CD4-positive, alpha-beta T cell (primary cell): ENCODE measurements around the gene SLC27A4. TPM values are rescaled to one million over a fixed set of nuclear protein-coding genes. Genes with fewer than 3 reads are reported as not detected.

Source experiments
- ATAC-seq: fragments of 200-7000 bp; cut with Tn5 transposase; one replicate; pipeline ENCODE4 v1.10.0; 2022; ENCODE audit warnings: mild to moderate bottlenecking; ENCODE audit not compliant: poor library complexity
- CTCF ChIA-PET: fragments of 350-600 bp; sonication (Branson Sonifier 250); formaldehyde crosslinking; loops from one replicate; lab custom pipeline; 2021; ENCODE audit warnings: antibody characterized with exemption, inconsistent platforms; lab: Charles Lee
- POLR2A ChIA-PET: fragments of 350-600 bp; sonication (Branson Sonifier 250); formaldehyde crosslinking; loops from one replicate; lab custom pipeline; 2021; ENCODE audit warnings: antibody characterized with exemption, inconsistent platforms; lab: Charles Lee
- DNase-seq, 14 experiments: peaks; one replicate each; pipeline ENCODE4 v3.0.0-alpha.2; 2013 to 2020; ENCODE audit warnings: mixed read lengths in 2 of 14
- H3K27ac ChIP-seq, 2 donors: one replicate each; pipeline versions ENCODE4 v1.5.1 to v1.7.0; 2013; ENCODE audit warnings: low read length in 2 of 2, low read depth in 1 of 2, mild to moderate bottlenecking in 1 of 2
- H3K27me3 ChIP-seq, 2 experiments: 1 replicate in 1 of 2; 2 replicates in 1 of 2; pipeline versions ENCODE4 v1.6.1 to v1.7.0; 2013; ENCODE audit warnings: low read length in 2 of 2, control low read depth in 1 of 2, mild to moderate bottlenecking in 1 of 2, moderate library complexity in 1 of 2; ENCODE audit not compliant: insufficient read depth in 2 of 2, control insufficient read depth in 1 of 2
- H3K36me3 ChIP-seq: one replicate; pipeline ENCODE4 v1.6.1; 2013; ENCODE audit warnings: low read length, control low read depth; ENCODE audit not compliant: insufficient read depth
- H3K4me1 ChIP-seq: one replicate; pipeline ENCODE4 v1.6.1; 2013; ENCODE audit warnings: low read length, control low read depth; ENCODE audit not compliant: insufficient read depth
- H3K4me3 ChIP-seq: one replicate; pipeline ENCODE4 v1.5.1; 2013; ENCODE audit warnings: mild to moderate bottlenecking, low read length, moderate library complexity
- H3K9me3 ChIP-seq, 2 experiments: 1 replicate in 1 of 2; 2 replicates in 1 of 2; pipeline versions ENCODE4 v1.6.1 to v1.7.0; 2013; ENCODE audit warnings: low read length in 2 of 2, mild to moderate bottlenecking in 2 of 2, control low read depth in 1 of 2, moderate library complexity in 1 of 2; ENCODE audit not compliant: control insufficient read depth in 1 of 2, insufficient read depth in 1 of 2
- H3K27ac Mint-ChIP-seq: one replicate; pipeline ENCODE4 v1.8.0; 2020; ENCODE audit warnings: mixed read lengths
- H3K27me3 Mint-ChIP-seq: one replicate; pipeline ENCODE4 v1.8.0; 2021; ENCODE audit warnings: mixed read lengths
- H3K36me3 Mint-ChIP-seq: one replicate; pipeline ENCODE4 v1.8.0; 2021; ENCODE audit warnings: low read depth, mixed read lengths
- H3K4me1 Mint-ChIP-seq: one replicate; pipeline ENCODE4 v1.8.0; 2021; ENCODE audit warnings: low read depth, mixed read lengths
- H3K4me3 Mint-ChIP-seq: one replicate; pipeline ENCODE4 v1.8.0; 2020; ENCODE audit warnings: mild to moderate bottlenecking, mixed read lengths
- H3K9me3 Mint-ChIP-seq: one replicate; pipeline ENCODE4 v1.8.0; 2020; ENCODE audit warnings: mixed read lengths
- CTCF ChIP-seq: fragments of 200-600 bp; IDR thresholded peaks from one replicate; pipeline ENCODE4 v1.8.0; 2022; ENCODE audit warnings: antibody characterized with exemption, mild to moderate bottlenecking
- intact Hi-C, 2 experiments: fragments of 100-400 bp; cut with DNase I in 1 of 2; cut with micrococcal nuclease in 1 of 2; formaldehyde crosslinking; loops; one replicate each; pipeline versions ENCODE4 v1.15.1 to v1.9.0; 2023 to 2025; cut with DNase I, micrococcal nuclease
- total RNA-seq, 174 experiments: library from RNA in 2 of 174; stranded (reverse) in 2 of 174; gene quantifications; one replicate each; pipeline ENCODE4 v1.2.3 and lab custom pipeline; 2021 to 2026

The SLC27A4 gene
- total RNA-seq, 2 experiments from 2014 or later, result 2.2 to 3.1 TPM

- H3K9me3 ChIP-seq, result no peaks in the 10 kb centered on the region
- TF ChIP-seq CTCF, result no peak
- intact Hi-C loops, result no loop called here
- DNase-seq (no peak), ATAC-seq (no peak)
- Mint-ChIP-seq H3K27me3 (no peaks in the 10 kb centered on the region), H3K27ac (no peak overlapping the region), H3K9me3 (no peaks in the 10 kb centered on the region), H3K4me3 (no peak overlapping the region), H3K36me3 (peaks cover 40% of the 10 kb centered on the region), H3K4me1 (peaks cover 1% of the 10 kb centered on the region)
- peaks cover 48% of the 10 kb centered on the region for H3K36me3 ChIP-seq
- no peak overlapping the region for H3K27ac ChIP-seq
- peaks cover 3% of the 10 kb centered on the region for H3K4me1 ChIP-seq
- H3K27me3 ChIP-seq, result no peaks in the 10 kb centered on the region
- POLR2A ChIA-PET, result no interaction called here
- no peak overlapping the region for H3K4me3 ChIP-seq
- CTCF ChIA-PET, result no interaction called here
Measured at GRCh38 chr9:128316421-128316820, 23.9 kb upstream of the SLC27A4 start.

GRCh38 chr9:128317629-128318028 is 22.7 kb upstream of the SLC27A4 start:
- Mint-ChIP-seq H3K4me3 (no peak overlapping the region), H3K4me1 (peaks cover 13% of the 10 kb centered on the region), H3K36me3 (peaks cover 48% of the 10 kb centered on the region), H3K27ac (no peak overlapping the region), H3K9me3 (no peaks in the 10 kb centered on the region), H3K27me3 (no peaks in the 10 kb centered on the region)
- Histone ChIP-seq H3K9me3 (no peaks in the 10 kb centered on the region), H3K4me3 (no peak overlapping the region), H3K36me3 (peaks cover 45% of the 10 kb centered on the region), H3K4me1 (peaks cover 11% of the 10 kb centered on the region), H3K27ac (no peak overlapping the region), H3K27me3 (no peaks in the 10 kb centered on the region)
- DNase-seq (no peak), ATAC-seq (no peak)
- TF ChIP-seq CTCF, result no peak
- intact Hi-C loops, result no loop called here
- CTCF ChIA-PET, result no interaction called here
- POLR2A ChIA-PET, result no interaction called here

GRCh38 chr9:128321343-128321742 is 19.0 kb upstream of the SLC27A4 start:
- intact Hi-C loops, result loop anchor here in 1 of 2 experiments (5.0 to 10.0 kb wide), 4 partner anchors 129 to 466 kb away; partner anchors contain the start of genes CIZ1, ODF2, PTGES2 and TBC1D13
- H3K27me3 ChIP-seq, result no peaks in the 10 kb centered on the region
- no peaks in the 10 kb centered on the region for H3K27me3 Mint-ChIP-seq
- H3K27ac ChIP-seq, result no peak overlapping the region
- ChIA-PET POLR2A (interaction anchor here (1.0 to 2.2 kb wide), 2 partner anchors 20 to 45 kb away, joined by 4 to 8 read pairs; partner anchors contain the start of genes GOLGA2 and SWI5), CTCF (interaction anchor here (1.5 kb wide), 1 partner anchor 20 kb away, joined by 5 read pairs; no protein-coding TSS in a partner anchor)
- H3K9me3 ChIP-seq, result no peaks in the 10 kb centered on the region
- no peaks in the 10 kb centered on the region for H3K9me3 Mint-ChIP-seq
- no peak overlapping the region for H3K4me3 Mint-ChIP-seq
- DNase-seq (no peak), ATAC-seq (no peak)
- H3K4me3 ChIP-seq, result peak overlapping the region; percentile 80
- H3K4me1 Mint-ChIP-seq, result peaks cover 31% of the 10 kb centered on the region
- TF ChIP-seq CTCF, result no peak
- H3K36me3 Mint-ChIP-seq, result peaks cover 52% of the 10 kb centered on the region
- peak overlapping the region; percentile 93 for H3K27ac Mint-ChIP-seq
- H3K4me1 ChIP-seq, result peaks cover 32% of the 10 kb centered on the region
- peaks cover 33% of the 10 kb centered on the region for H3K36me3 ChIP-seq
